K562 (cell line): ENCODE measurements around the gene NR1H2. TPM values are rescaled to one million over a fixed set of nuclear protein-coding genes. Genes with fewer than 3 reads are reported as not detected.

Source experiments
- BRD9 ChIP-seq: fragments of 450-650 bp; IDR thresholded peaks from 2 replicates; pipeline ENCODE4 v1.6.1; 2018; ENCODE audit warnings: low read depth; ENCODE audit not compliant: partially characterized antibody
- CBX3 ChIP-seq, 2 experiments: IDR thresholded peaks; 1 replicate in 1 of 2; 2 replicates in 1 of 2; pipeline ENCODE4 v1.6.1; 2012; ENCODE audit warnings: inconsistent platforms in 2 of 2, low read length in 2 of 2, borderline replicate concordance in 1 of 2, control low read depth in 1 of 2
- ETV1 ChIP-seq: fragments of 450-650 bp; conservative IDR thresholded peaks from 2 replicates; pipeline ENCODE4 v1.6.1; 2016; ENCODE audit warnings: missing genetic modification characterization, control low read depth, low read depth, missing compliant biosample characterization
- MTA2 ChIP-seq: fragments of 450-650 bp; IDR thresholded peaks from 2 replicates; pipeline ENCODE4 v1.6.1; 2016; ENCODE audit warnings: low read depth
- PPARD ChIP-seq: fragments of 250-450 bp; sonication (Bioruptor Pico); IDR thresholded peaks from 2 replicates; pipeline ENCODE4 v1.8.0; 2022; ENCODE audit warnings: inconsistent platforms, mild to moderate bottlenecking, moderate library complexity
- TEAD2 ChIP-seq: fragments of 450-650 bp; IDR thresholded peaks from 2 replicates; pipeline ENCODE4 v1.6.1; 2016; ENCODE audit warnings: missing genetic modification characterization, control low read depth, missing compliant biosample characterization
- ZNF780A ChIP-seq: fragments of 250-450 bp; sonication (Bioruptor Pico); IDR thresholded peaks from 2 replicates; pipeline ENCODE4 v1.5.0; 2021; ENCODE audit warnings: mild to moderate bottlenecking
- polyA plus RNA-seq, 8 experiments: library from polyadenylated mRNA; depleted of rRNA in 4 of 8; stranded (reverse) in 5 of 8; unstranded in 3 of 8; fragments of >200 nt; fragmentation: Nextera tagmentation in 2 of 8; fragmentation: Illumina TruSeq in 1 of 8; extraction: Ambion mirVana in 2 of 8; extraction: Trizol in 1 of 8; gene quantifications; 2 replicates each; pipeline versions ENCODE4 v1.2.1 to v1.2.3, GENCODE V29; 2011 to 2014; ENCODE audit warnings: inconsistent platforms in 1 of 8, missing spikeins in 1 of 8
- total RNA-seq, 7 experiments: library from RNA; depleted of rRNA in 6 of 7; stranded (reverse); fragments of >200 nt in 6 of 7; fragmentation: Illumina TruSeq in 2 of 7; extraction: Trizol in 2 of 7; gene quantifications; 2 replicates each; pipeline versions ENCODE4 v1.2.1 to v1.2.3, GENCODE V29; 2011 to 2021; ENCODE audit warnings: low replicate concordance in 1 of 7
- TF ChIP-seq, protein P1 (sequence below): sonication (generic); formaldehyde crosslinking; IDR thresholded peaks from 2 replicates; pipeline ENCODE4 v1.8.0; 2022; ENCODE audit warnings: mild to moderate bottlenecking, missing genetic modification reagents
- TF ChIP-seq, protein P2 (sequence below): fragments of 200-400 bp; formaldehyde crosslinking; IDR thresholded peaks from 2 replicates; pipeline ENCODE4 v1.6.1; 2017; ENCODE audit warnings: mild to moderate bottlenecking, low read depth, low read length, moderate library complexity
- TF ChIP-seq, protein P3 (sequence below): sonication (generic); formaldehyde crosslinking; IDR thresholded peaks from 2 replicates; pipeline ENCODE4 v1.8.1; 2023; ENCODE audit warnings: missing genetic modification reagents, mild to moderate bottlenecking, borderline replicate concordance
- TF ChIP-seq, protein P4 (sequence below): fragments of 150-350 bp; conservative IDR thresholded peaks from 2 replicates; pipeline ENCODE4 v1.6.1; 2014; ENCODE audit warnings: low read length

Gene NR1H2
- total and polyA plus RNA-seq, 9 of the 15 experiments (the other 6 are each of a cell fraction or from before 2014, with no cell fraction given) = 0.11 to 73.8 (median 24.0) TPM

DNA sequence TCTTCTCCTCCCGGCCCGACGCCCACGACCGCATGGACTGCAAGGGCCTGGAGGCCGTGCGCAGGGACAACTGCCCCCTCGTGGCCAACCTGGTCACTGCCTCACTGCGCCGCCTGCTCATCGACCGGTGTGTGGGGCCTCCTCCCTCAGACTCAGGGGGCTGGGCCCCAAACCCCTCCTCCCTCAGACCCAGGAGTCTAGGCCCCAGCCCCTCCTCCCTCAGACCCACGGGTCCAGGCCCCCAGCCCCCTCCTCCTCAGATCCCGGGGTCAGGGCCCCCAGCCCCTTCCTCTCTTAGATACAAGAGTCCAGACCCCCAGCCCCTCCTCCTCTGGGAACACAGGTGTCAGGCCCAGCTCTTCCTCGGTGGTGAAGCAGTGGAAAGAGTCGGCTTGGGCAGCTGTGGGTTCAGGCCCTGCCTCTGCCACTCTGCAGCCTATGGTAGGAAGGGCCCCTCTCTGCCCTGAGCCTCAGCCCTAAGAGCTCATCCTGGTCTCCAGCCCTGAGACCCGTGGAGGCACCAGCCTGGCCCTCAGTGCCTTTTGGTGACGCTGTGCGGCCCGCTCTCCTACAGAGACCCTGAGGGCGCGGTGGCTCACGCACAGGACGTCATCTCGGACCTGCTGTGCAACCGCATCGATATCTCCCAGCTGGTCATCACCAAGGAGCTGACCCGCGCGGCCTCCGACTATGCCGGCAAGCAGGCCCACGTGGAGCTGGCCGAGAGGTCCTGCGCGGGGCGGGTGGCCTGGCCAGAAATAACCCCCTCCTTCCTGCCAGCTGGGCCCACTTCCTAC is 38.8 kb downstream of the NR1H2 start (continued):
- TF ChIP-seq, protein P1, sequence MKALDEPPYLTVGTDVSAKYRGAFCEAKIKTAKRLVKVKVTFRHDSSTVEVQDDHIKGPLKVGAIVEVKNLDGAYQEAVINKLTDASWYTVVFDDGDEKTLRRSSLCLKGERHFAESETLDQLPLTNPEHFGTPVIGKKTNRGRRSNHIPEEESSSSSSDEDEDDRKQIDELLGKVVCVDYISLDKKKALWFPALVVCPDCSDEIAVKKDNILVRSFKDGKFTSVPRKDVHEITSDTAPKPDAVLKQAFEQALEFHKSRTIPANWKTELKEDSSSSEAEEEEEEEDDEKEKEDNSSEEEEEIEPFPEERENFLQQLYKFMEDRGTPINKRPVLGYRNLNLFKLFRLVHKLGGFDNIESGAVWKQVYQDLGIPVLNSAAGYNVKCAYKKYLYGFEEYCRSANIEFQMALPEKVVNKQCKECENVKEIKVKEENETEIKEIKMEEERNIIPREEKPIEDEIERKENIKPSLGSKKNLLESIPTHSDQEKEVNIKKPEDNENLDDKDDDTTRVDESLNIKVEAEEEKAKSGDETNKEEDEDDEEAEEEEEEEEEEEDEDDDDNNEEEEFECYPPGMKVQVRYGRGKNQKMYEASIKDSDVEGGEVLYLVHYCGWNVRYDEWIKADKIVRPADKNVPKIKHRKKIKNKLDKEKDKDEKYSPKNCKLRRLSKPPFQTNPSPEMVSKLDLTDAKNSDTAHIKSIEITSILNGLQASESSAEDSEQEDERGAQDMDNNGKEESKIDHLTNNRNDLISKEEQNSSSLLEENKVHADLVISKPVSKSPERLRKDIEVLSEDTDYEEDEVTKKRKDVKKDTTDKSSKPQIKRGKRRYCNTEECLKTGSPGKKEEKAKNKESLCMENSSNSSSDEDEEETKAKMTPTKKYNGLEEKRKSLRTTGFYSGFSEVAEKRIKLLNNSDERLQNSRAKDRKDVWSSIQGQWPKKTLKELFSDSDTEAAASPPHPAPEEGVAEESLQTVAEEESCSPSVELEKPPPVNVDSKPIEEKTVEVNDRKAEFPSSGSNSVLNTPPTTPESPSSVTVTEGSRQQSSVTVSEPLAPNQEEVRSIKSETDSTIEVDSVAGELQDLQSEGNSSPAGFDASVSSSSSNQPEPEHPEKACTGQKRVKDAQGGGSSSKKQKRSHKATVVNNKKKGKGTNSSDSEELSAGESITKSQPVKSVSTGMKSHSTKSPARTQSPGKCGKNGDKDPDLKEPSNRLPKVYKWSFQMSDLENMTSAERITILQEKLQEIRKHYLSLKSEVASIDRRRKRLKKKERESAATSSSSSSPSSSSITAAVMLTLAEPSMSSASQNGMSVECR = peak; percentile 75
- no peak for TF ChIP-seq ETV1 (tag)
- TF ChIP-seq TEAD2 (tag) = no peak
- TF ChIP-seq CBX3 (IDR thresholded peaks at IDR 0.05; ENCODE audit: borderline replicate concordance in 1 of 2, low read length in 2 of 2) = peak in 1 of 2 experiments; percentile 66; a peak in 1 of 3 replicates
- TF ChIP-seq, protein P2, sequence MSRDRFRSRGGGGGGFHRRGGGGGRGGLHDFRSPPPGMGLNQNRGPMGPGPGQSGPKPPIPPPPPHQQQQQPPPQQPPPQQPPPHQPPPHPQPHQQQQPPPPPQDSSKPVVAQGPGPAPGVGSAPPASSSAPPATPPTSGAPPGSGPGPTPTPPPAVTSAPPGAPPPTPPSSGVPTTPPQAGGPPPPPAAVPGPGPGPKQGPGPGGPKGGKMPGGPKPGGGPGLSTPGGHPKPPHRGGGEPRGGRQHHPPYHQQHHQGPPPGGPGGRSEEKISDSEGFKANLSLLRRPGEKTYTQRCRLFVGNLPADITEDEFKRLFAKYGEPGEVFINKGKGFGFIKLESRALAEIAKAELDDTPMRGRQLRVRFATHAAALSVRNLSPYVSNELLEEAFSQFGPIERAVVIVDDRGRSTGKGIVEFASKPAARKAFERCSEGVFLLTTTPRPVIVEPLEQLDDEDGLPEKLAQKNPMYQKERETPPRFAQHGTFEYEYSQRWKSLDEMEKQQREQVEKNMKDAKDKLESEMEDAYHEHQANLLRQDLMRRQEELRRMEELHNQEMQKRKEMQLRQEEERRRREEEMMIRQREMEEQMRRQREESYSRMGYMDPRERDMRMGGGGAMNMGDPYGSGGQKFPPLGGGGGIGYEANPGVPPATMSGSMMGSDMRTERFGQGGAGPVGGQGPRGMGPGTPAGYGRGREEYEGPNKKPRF = no peak
- no peak for TF ChIP-seq PPARD (CRISPR knock-in tag)
- TF ChIP-seq ZNF780A (CRISPR knock-in tag) = no peak
- TF ChIP-seq, protein P3, sequence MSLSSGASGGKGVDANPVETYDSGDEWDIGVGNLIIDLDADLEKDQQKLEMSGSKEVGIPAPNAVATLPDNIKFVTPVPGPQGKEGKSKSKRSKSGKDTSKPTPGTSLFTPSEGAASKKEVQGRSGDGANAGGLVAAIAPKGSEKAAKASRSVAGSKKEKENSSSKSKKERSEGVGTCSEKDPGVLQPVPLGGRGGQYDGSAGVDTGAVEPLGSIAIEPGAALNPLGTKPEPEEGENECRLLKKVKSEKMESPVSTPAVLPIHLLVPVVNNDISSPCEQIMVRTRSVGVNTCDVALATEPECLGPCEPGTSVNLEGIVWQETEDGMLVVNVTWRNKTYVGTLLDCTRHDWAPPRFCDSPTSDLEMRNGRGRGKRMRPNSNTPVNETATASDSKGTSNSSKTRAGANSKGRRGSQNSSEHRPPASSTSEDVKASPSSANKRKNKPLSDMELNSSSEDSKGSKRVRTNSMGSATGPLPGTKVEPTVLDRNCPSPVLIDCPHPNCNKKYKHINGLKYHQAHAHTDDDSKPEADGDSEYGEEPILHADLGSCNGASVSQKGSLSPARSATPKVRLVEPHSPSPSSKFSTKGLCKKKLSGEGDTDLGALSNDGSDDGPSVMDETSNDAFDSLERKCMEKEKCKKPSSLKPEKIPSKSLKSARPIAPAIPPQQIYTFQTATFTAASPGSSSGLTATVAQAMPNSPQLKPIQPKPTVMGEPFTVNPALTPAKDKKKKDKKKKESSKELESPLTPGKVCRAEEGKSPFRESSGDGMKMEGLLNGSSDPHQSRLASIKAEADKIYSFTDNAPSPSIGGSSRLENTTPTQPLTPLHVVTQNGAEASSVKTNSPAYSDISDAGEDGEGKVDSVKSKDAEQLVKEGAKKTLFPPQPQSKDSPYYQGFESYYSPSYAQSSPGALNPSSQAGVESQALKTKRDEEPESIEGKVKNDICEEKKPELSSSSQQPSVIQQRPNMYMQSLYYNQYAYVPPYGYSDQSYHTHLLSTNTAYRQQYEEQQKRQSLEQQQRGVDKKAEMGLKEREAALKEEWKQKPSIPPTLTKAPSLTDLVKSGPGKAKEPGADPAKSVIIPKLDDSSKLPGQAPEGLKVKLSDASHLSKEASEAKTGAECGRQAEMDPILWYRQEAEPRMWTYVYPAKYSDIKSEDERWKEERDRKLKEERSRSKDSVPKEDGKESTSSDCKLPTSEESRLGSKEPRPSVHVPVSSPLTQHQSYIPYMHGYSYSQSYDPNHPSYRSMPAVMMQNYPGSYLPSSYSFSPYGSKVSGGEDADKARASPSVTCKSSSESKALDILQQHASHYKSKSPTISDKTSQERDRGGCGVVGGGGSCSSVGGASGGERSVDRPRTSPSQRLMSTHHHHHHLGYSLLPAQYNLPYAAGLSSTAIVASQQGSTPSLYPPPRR (CRISPR knock-in tag) = no peak
- no peak for TF ChIP-seq MTA2
- TF ChIP-seq BRD9 = no peak
- TF ChIP-seq, protein P4, sequence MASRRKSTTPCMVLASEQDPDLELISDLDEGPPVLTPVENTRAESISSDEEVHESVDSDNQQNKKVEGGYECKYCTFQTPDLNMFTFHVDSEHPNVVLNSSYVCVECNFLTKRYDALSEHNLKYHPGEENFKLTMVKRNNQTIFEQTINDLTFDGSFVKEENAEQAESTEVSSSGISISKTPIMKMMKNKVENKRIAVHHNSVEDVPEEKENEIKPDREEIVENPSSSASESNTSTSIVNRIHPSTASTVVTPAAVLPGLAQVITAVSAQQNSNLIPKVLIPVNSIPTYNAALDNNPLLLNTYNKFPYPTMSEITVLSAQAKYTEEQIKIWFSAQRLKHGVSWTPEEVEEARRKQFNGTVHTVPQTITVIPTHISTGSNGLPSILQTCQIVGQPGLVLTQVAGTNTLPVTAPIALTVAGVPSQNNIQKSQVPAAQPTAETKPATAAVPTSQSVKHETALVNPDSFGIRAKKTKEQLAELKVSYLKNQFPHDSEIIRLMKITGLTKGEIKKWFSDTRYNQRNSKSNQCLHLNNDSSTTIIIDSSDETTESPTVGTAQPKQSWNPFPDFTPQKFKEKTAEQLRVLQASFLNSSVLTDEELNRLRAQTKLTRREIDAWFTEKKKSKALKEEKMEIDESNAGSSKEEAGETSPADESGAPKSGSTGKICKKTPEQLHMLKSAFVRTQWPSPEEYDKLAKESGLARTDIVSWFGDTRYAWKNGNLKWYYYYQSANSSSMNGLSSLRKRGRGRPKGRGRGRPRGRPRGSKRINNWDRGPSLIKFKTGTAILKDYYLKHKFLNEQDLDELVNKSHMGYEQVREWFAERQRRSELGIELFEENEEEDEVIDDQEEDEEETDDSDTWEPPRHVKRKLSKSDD = no peak
